HG03354 (cell line): Measurements from ENCODE around the gene MAGEA10.
"Not testable (repeated sequence)": the region's sequence is repeated elsewhere in the genome, so short reads cannot be mapped to it uniquely, and the experiment has no call there.

ENCODE experiments used
- ATAC-seq: cut with Tn5 transposase; IDR thresholded peaks from one replicate; pipeline ENCODE4 v1.9.1; 2021; ENCODE audit warnings: mild to moderate bottlenecking; ENCODE audit not compliant: unreplicated experiment, poor library complexity, severe bottlenecking

The MAGEA10 gene

GRCh38 chrX:152138388-152138784 lies at the start of gene MAGEA10:
MAGEA10 (minus strand) TSS chrX:152138577; CDS start chrX:152135620, 2,957 bp downstream.
- ATAC-seq, result no peak

- ATAC-seq, result no peak
Measured at GRCh38 chrX:152177497-152178269, 39.3 kb upstream of the MAGEA10 start.

- ATAC-seq, result no peak
Measured at GRCh38 chrX:152177052-152177451, 38.7 kb upstream of the MAGEA10 start.

- not testable (repeated sequence) for ATAC-seq
Measured at GRCh38 chrX:152175892-152176291, 37.5 kb upstream of the MAGEA10 start.

- ATAC-seq, result not testable (repeated sequence)
Measured at GRCh38 chrX:152173923-152174322, 35.5 kb upstream of the MAGEA10 start.

GRCh38 chrX:152170621-152171020 lies 32.2 kb upstream of the MAGEA10 start:
- ATAC-seq, result no peak

GRCh38 chrX:152165033-152165743 lies 26.8 kb upstream of the MAGEA10 start:
- ATAC-seq, result no peak

GRCh38 chrX:152157042-152157441 lies 18.7 kb upstream of the MAGEA10 start:
- no peak for ATAC-seq

GRCh38 chrX:152155766-152156310 lies 17.5 kb upstream of the MAGEA10 start:
- ATAC-seq, result no peak

GRCh38 chrX:152154050-152154449 lies 15.7 kb upstream of the MAGEA10 start:
- ATAC-seq, result no peak

GRCh38 chrX:152151256-152151655 lies 12.9 kb upstream of the MAGEA10 start:
- no peak for ATAC-seq

- ATAC-seq, result no peak
Measured at GRCh38 chrX:152149648-152150047, 11.3 kb upstream of the MAGEA10 start.

- ATAC-seq, result no peak
Measured at GRCh38 chrX:152139589-152139988, 1.2 kb upstream of the MAGEA10 start.

GRCh38 chrX:152137771-152138387 lies 498 bp downstream of the MAGEA10 start:
- no peak for ATAC-seq

- ATAC-seq, result no peak
Measured at GRCh38 chrX:152136312-152136711, 2.1 kb downstream of the MAGEA10 start.

- ATAC-seq, result no peak
Measured at GRCh38 chrX:152131525-152131924, 6.9 kb downstream of the MAGEA10 start.

- not testable (repeated sequence) for ATAC-seq
Measured at GRCh38 chrX:152129069-152129844, 9.1 kb downstream of the MAGEA10 start.

GRCh38 chrX:152117305-152117704 lies 21.1 kb downstream of the MAGEA10 start:
- no peak for ATAC-seq

GRCh38 chrX:152108527-152108926 lies 29.9 kb downstream of the MAGEA10 start:
- ATAC-seq, result no peak

GRCh38 chrX:152103866-152104265 lies 34.5 kb downstream of the MAGEA10 start:
- ATAC-seq, result no peak
